IMR-90 (cell line): ENCODE results near the gene CLRN3. TPM values are rescaled to one million over a fixed set of nuclear protein-coding genes. Genes with fewer than 3 reads are reported as not detected.

Experiments used
- ATAC-seq: fragments of 200-7000 bp; cut with Tn5 transposase; 2 replicates; pipeline ENCODE4 v1.9.1; 2020; ENCODE audit warnings: low read depth, mild to moderate bottlenecking, moderate library complexity
- BruUV-seq: library from RNA; stranded (reverse); fragments of 400-500 nt; replicated peaks from 2 replicates; lab custom pipeline; 2021; lab: Mats Ljungman, UMichigan
- CTCF ChIA-PET: fragments of 300-600 bp; formaldehyde crosslinking; extraction: SDS; loops from one replicate; lab custom pipeline; 2021; ENCODE audit warnings: antibody characterized with exemption; lab: Yijun Ruan, JAX
- POLR2A ChIA-PET: fragments of 300-600 bp; sonication (Branson Sonifier 250); formaldehyde crosslinking; loops from one replicate; lab custom pipeline; 2022; ENCODE audit warnings: antibody characterized with exemption; ENCODE audit not compliant: unreplicated experiment; lab: Charles Lee
- DNase-seq: peaks from one replicate; pipeline ENCODE4 v3.0.0; 2013
- H2AFZ ChIP-seq: replicated peaks from 2 replicates; pipeline ENCODE3; 2013; ENCODE audit warnings: low read length, mild to moderate bottlenecking; ENCODE audit not compliant: poor library complexity
- H2AK5ac ChIP-seq: 2 replicates; pipeline ENCODE4 v1.6.1; 2013; ENCODE audit warnings: low read depth, low read length, inconsistent platforms
- H2AK9ac ChIP-seq: replicated peaks from 2 replicates; pipeline ENCODE3; 2013; ENCODE audit warnings: mild to moderate bottlenecking, low read depth, low read length, moderate library complexity; ENCODE audit not compliant: poor library complexity
- H2BK120ac ChIP-seq: 2 replicates; pipeline ENCODE4 v1.6.1; 2013; ENCODE audit warnings: low read depth, low read length, inconsistent platforms
- H2BK15ac ChIP-seq: 3 replicates; pipeline ENCODE4 v1.6.1; 2013; ENCODE audit warnings: low read depth, low read length, inconsistent platforms
- H2BK20ac ChIP-seq: 2 replicates; pipeline ENCODE4 v1.6.1; 2013; ENCODE audit warnings: low read depth, mild to moderate bottlenecking, inconsistent platforms, low read length, moderate library complexity
- H2BK5ac ChIP-seq: 2 replicates; pipeline ENCODE4 v1.6.1; 2013; ENCODE audit warnings: mild to moderate bottlenecking, low read depth, low read length, inconsistent platforms; ENCODE audit not compliant: poor library complexity, severe bottlenecking
- H3K14ac ChIP-seq: replicated peaks from 2 replicates; pipeline ENCODE4 v1.6.1; 2013; ENCODE audit warnings: low read depth, low read length, inconsistent platforms
- H3K18ac ChIP-seq: 2 replicates; pipeline ENCODE4 v1.6.1; 2013; ENCODE audit warnings: low read depth, low read length, control low read depth
- H3K23ac ChIP-seq: 2 replicates; pipeline ENCODE4 v1.6.1; 2013; ENCODE audit warnings: low read depth, low read length, inconsistent platforms
- H3K27ac ChIP-seq: 2 replicates; pipeline ENCODE4 v1.5.1; 2013; ENCODE audit warnings: mild to moderate bottlenecking, control low read depth, low read length; ENCODE audit not compliant: insufficient read depth
- H3K27me3 ChIP-seq: 2 replicates; pipeline ENCODE4 v1.6.1; 2013; ENCODE audit warnings: low read length; ENCODE audit not compliant: control insufficient read depth, insufficient read depth
- H3K36me3 ChIP-seq: 2 replicates; pipeline ENCODE4 v1.6.1; 2013; ENCODE audit warnings: low read length, mixed read lengths; ENCODE audit not compliant: control insufficient read depth, insufficient read depth
- H3K4ac ChIP-seq: 2 replicates; pipeline ENCODE4 v1.6.1; 2013; ENCODE audit warnings: low read depth, low read length, inconsistent platforms
- H3K4me1 ChIP-seq: 2 replicates; pipeline ENCODE4 v1.6.1; 2013; ENCODE audit warnings: low read length, mixed read lengths; ENCODE audit not compliant: control insufficient read depth, insufficient read depth
- H3K4me2 ChIP-seq: 2 replicates; pipeline ENCODE4 v1.6.1; 2013; ENCODE audit warnings: low read depth, mild to moderate bottlenecking, control low read depth, low read length, moderate library complexity
- H3K4me3 ChIP-seq: 2 replicates; pipeline ENCODE4 v1.5.1; 2013; ENCODE audit warnings: low read depth, mild to moderate bottlenecking, control low read depth, low read length, moderate library complexity; ENCODE audit not compliant: insufficient read depth
- H3K56ac ChIP-seq: 2 replicates; pipeline ENCODE4 v1.6.1; 2013; ENCODE audit warnings: low read length, inconsistent platforms; ENCODE audit not compliant: insufficient read depth; ENCODE audit errors: extremely low read depth
- H3K79me1 ChIP-seq, 2 experiments: 2 replicates each; pipeline ENCODE4 v1.6.1; 2013; ENCODE audit warnings: low read length in 2 of 2, inconsistent platforms in 1 of 2, low read depth in 1 of 2
- H3K9ac ChIP-seq: 2 replicates; pipeline ENCODE4 v1.6.1; 2013; ENCODE audit warnings: low read depth, low read length, control low read depth
- H3K9me1 ChIP-seq: 2 replicates; pipeline ENCODE4 v1.6.1; 2013; ENCODE audit warnings: low read length, inconsistent platforms; ENCODE audit not compliant: insufficient read depth
- H3K9me3 ChIP-seq: 2 replicates; pipeline ENCODE4 v1.6.1; 2013; ENCODE audit warnings: low read length; ENCODE audit not compliant: control insufficient read depth, insufficient read depth
- H4K20me1 ChIP-seq: 2 replicates; pipeline ENCODE4 v1.6.1; 2013; ENCODE audit warnings: low read length, inconsistent platforms; ENCODE audit not compliant: insufficient read depth
- H4K5ac ChIP-seq: 2 replicates; pipeline ENCODE4 v1.6.1; 2013; ENCODE audit warnings: mild to moderate bottlenecking, low read depth, low read length, control low read depth
- H4K8ac ChIP-seq, 2 experiments: 2 replicates each; pipeline ENCODE4 v1.6.1; 2013; ENCODE audit warnings: low read depth in 2 of 2, low read length in 2 of 2, control low read depth in 1 of 2, inconsistent platforms in 1 of 2
- H4K91ac ChIP-seq: 2 replicates; pipeline ENCODE4 v1.6.1; 2013; ENCODE audit warnings: low read depth, low read length, inconsistent platforms; ENCODE audit not compliant: insufficient read depth
- MXI1 ChIP-seq: IDR thresholded peaks from 2 replicates; pipeline ENCODE4 v1.6.1; 2012; ENCODE audit warnings: low read depth, mild to moderate bottlenecking, low read length, moderate library complexity, borderline replicate concordance
- NFE2L2 ChIP-seq: fragments of 150-350 bp; IDR thresholded peaks from 2 replicates; pipeline ENCODE4 v1.6.1; 2016; ENCODE audit warnings: low read depth, mild to moderate bottlenecking, low read length
- RAD21 ChIP-seq: IDR thresholded peaks from 2 replicates; pipeline ENCODE4 v1.6.1; 2012; ENCODE audit warnings: low read length, improper control_type of control experiment
- RCOR1 ChIP-seq: IDR thresholded peaks from 2 replicates; pipeline ENCODE4 v1.6.1; 2012; ENCODE audit warnings: mild to moderate bottlenecking, low read length, improper control_type of control experiment; ENCODE audit not compliant: insufficient replicate concordance
- SMC3 ChIP-seq: fragments of 150-350 bp; IDR thresholded peaks from 2 replicates; pipeline ENCODE4 v1.6.1; 2016; ENCODE audit warnings: low read depth, mild to moderate bottlenecking, antibody characterized with exemption, low read length, moderate library complexity
- WGBS, 2 experiments: methylation state at CpG; one replicate each; pipeline versions ENCODE4 v1.1.5 to v1.1.7; 2013; ENCODE audit warnings: missing lambda C conversion rate in 2 of 2; ENCODE audit not compliant: insufficient read length in 1 of 2; ENCODE audit errors: extremely low coverage in 2 of 2; 5-methylcytosine and 5-hydroxymethylcytosine counted together
- dilution Hi-C: fragments of 300-500 bp; cut with HindIII; formaldehyde crosslinking; loops from one replicate; pipeline ENCODE4 v1.14.3; 2018; ENCODE audit warnings: low sequenced_read_pairs; ENCODE audit not compliant: unreplicated experiment
- in situ Hi-C: fragments of 300-500 bp; cut with MboI; formaldehyde crosslinking; loops from 3 replicates; pipeline ENCODE4 v1.14.3; 2019; ENCODE audit warnings: low sequenced_read_pairs, inconsistent platforms, mixed read lengths
- intact Hi-C: fragments of 100-400 bp; cut with micrococcal nuclease; formaldehyde crosslinking; loops from 2 replicates; pipeline ENCODE4 v1.10.0; 2022
- polyA plus RNA-seq, 3 experiments: library from polyadenylated mRNA; depleted of rRNA; stranded (reverse); fragments of >200 nt; gene quantifications; 2 replicates each; pipeline ENCODE4 v1.2.3, GENCODE V29; 2012; ENCODE audit warnings: low replicate concordance in 1 of 3
- total RNA-seq: library from RNA; depleted of rRNA; stranded (reverse); fragments of >200 nt; gene quantifications from 2 replicates; pipeline ENCODE4 v1.2.3, GENCODE V29; 2012
- TF ChIP-seq, protein P1 (sequence below): conservative IDR thresholded peaks from 2 replicates; pipeline ENCODE4 v1.5.1; 2012; ENCODE audit warnings: mild to moderate bottlenecking, low read depth, low read length, improper control_type of control experiment

CLRN3 gene
- total and polyA plus RNA-seq, 2 of the 4 experiments (the other 2 are of a cell fraction): not detected

DNA sequence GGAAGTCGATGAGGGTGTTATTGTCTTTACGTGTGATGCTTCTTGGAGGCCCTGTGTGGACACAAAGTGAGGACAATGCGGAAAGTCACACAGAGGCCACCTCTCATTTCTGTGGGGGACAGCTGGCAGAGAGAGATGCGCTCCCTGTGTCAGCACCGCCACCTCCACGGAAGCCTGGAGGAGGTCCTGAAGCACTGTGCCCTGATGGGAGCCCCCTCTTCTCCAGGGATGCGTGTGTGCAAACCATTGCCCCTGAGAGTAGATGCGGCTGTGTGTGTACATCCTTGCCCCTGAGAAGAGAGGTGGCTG is 16.2 kb upstream of the CLRN3 start:
- no TSS peak for BruUV-seq
- Histone ChIP-seq H3K18ac (no peak overlapping the region), H2BK120ac (peak overlapping the region; percentile 48; the same call in 1 of the 2 replicates), H3K4ac (no peak overlapping the region; the same call in 1 of the 2 replicates), H2AK5ac (peak overlapping the region; percentile 35; the same call in 1 of the 2 replicates), H3K27ac (no peak overlapping the region), H3K4me2 (no peak overlapping the region), H3K4me1 (peaks cover 4% of the 10 kb centered on the region; the same call in 1 of the 2 replicates), H4K5ac (no peak overlapping the region), H2BK20ac (no peak overlapping the region), H3K4me3 (no peak overlapping the region), H2AK9ac (peak overlapping the region; percentile 70), H2AFZ (no peak overlapping the region), H4K20me1 (no peaks in the 10 kb centered on the region), H2BK15ac (no peak overlapping the region), H3K9me3 (no peaks in the 10 kb centered on the region), H3K36me3 (no peaks in the 10 kb centered on the region), H3K9ac (no peak overlapping the region), H3K56ac (no peak overlapping the region), H3K27me3 (peaks cover 3% of the 10 kb centered on the region; the same call in 1 of the 2 replicates), H3K9me1 (peaks cover 11% of the 10 kb centered on the region), H3K79me1 (no peaks in the 10 kb centered on the region), H4K91ac (no peak overlapping the region), H2BK5ac (no peak overlapping the region), H3K23ac (no peak overlapping the region), H3K14ac (no peak overlapping the region), H4K8ac (no peak overlapping the region)
- ATAC-seq (no peak), DNase-seq (no peak)
- intact Hi-C loops: loop anchor here (10.0 kb wide), 1 partner anchor 246 kb away; no protein-coding TSS in a partner anchor
- dilution Hi-C loops: no loop called here
- in situ Hi-C loops: no loop called here
- ChIA-PET CTCF (no interaction called here), POLR2A (no interaction called here)
- WGBS, 2 experiments: 80% methylated on average over 2 of the region's 8 CpGs; no CpG with 5 or more reads in 1 of the 2 experiments
- TF ChIP-seq NFE2L2 (no peak), SMC3 (no peak), MXI1 (no peak), RCOR1 (no peak), RAD21 (no peak)
- TF ChIP-seq, protein P1, sequence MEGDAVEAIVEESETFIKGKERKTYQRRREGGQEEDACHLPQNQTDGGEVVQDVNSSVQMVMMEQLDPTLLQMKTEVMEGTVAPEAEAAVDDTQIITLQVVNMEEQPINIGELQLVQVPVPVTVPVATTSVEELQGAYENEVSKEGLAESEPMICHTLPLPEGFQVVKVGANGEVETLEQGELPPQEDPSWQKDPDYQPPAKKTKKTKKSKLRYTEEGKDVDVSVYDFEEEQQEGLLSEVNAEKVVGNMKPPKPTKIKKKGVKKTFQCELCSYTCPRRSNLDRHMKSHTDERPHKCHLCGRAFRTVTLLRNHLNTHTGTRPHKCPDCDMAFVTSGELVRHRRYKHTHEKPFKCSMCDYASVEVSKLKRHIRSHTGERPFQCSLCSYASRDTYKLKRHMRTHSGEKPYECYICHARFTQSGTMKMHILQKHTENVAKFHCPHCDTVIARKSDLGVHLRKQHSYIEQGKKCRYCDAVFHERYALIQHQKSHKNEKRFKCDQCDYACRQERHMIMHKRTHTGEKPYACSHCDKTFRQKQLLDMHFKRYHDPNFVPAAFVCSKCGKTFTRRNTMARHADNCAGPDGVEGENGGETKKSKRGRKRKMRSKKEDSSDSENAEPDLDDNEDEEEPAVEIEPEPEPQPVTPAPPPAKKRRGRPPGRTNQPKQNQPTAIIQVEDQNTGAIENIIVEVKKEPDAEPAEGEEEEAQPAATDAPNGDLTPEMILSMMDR: no peak
